Upper lobe of left lung (tissue), 4 donors: Measurements from ENCODE around the gene PRSS57.

Source experiments
- POLR2AphosphoS5 ChIP-seq, 2 donors: sonication (generic); formaldehyde crosslinking; IDR thresholded peaks; one replicate each; pipeline ENCODE4 v1.5.1; 2017; ENCODE audit warnings: antibody characterized with exemption in 2 of 2
- TF ChIP-seq, protein P1 (sequence below), 6 experiments: fragments of 450-650 bp in 4 of 6; fragments of 200-600 bp in 2 of 6; sonication (generic) in 2 of 6; IDR thresholded peaks; one replicate each; pipeline ENCODE4 v1.5.1; 2016 to 2019; ENCODE audit warnings: antibody characterized with exemption in 6 of 6

DNA sequence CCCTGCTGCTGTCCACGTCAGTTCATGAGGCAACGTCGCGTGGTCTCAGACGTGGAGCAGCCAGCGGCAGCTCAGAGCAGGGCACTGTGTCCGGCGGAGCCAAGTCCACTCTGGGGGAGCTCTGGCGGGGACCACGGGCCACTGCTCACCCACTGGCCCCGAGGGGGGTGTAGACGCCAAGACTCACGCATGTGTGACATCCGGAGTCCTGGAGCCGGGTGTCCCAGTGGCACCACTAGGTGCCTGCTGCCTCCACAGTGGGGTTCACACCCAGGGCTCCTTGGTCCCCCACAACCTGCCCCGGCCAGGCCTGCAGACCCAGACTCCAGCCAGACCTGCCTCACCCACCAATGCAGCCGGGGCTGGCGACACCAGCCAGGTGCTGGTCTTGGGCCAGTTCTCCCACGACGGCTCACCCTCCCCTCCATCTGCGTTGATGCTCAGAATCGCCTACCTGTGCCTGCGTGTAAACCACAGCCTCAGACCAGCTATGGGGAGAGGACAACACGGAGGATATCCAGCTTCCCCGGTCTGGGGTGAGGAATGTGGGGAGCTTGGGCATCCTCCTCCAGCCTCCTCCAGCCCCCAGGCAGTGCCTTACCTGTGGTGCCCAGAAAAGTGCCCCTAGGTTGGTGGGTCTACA is 12.5 kb downstream of the PRSS57 start:
- no peak for TF ChIP-seq POLR2AphosphoS5 (IDR thresholded peaks at IDR 0.05)
- TF ChIP-seq, protein P1, sequence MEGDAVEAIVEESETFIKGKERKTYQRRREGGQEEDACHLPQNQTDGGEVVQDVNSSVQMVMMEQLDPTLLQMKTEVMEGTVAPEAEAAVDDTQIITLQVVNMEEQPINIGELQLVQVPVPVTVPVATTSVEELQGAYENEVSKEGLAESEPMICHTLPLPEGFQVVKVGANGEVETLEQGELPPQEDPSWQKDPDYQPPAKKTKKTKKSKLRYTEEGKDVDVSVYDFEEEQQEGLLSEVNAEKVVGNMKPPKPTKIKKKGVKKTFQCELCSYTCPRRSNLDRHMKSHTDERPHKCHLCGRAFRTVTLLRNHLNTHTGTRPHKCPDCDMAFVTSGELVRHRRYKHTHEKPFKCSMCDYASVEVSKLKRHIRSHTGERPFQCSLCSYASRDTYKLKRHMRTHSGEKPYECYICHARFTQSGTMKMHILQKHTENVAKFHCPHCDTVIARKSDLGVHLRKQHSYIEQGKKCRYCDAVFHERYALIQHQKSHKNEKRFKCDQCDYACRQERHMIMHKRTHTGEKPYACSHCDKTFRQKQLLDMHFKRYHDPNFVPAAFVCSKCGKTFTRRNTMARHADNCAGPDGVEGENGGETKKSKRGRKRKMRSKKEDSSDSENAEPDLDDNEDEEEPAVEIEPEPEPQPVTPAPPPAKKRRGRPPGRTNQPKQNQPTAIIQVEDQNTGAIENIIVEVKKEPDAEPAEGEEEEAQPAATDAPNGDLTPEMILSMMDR (IDR thresholded peaks at IDR 0.05), result no peak
